Skin epidermis (tissue), 12 donors: ENCODE data around the gene ZNF407.

Experiments
- H3K27ac ChIP-seq, 21 experiments: fragments of 200-600 bp; sonication (generic) in 11 of 21; one replicate each; pipeline ENCODE4 v1.5.0; 2020; ENCODE audit warnings: mild to moderate bottlenecking in 3 of 21, inconsistent platforms in 2 of 21, moderate library complexity in 2 of 21
- H3K4me3 ChIP-seq, 7 experiments: fragments of 200-600 bp; sonication (generic) in 2 of 7; one replicate each; pipeline ENCODE4 v1.5.0; 2020; ENCODE audit warnings: inconsistent platforms in 2 of 7, mild to moderate bottlenecking in 2 of 7, moderate library complexity in 1 of 7

ZNF407 gene

GRCh38 chr18:74760436-74760835, 162.8 kb downstream of the ZNF407 start:
- Histone ChIP-seq H3K27ac (no peak overlapping the region), H3K4me3 (no peak overlapping the region)

DNA sequence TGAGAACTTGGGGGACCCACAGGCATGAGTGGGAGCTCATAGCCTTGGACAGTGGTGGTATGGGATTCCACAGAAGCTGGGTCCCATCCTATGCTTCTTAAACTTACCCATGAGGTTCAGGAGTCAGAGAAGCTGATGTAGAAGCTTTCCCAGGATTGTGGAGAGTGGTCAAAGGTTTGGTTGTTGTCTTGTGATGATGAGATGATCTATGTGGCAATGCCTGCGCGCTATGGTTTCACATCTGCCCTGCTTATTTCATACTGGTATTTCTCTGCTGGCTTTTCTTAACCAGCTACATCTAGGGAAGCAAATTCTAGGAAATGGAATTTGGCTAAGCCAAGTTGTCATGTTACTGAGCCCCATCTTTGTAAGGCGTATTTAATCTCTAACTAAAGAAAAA, 168.6 kb downstream of the ZNF407 start:
- Histone ChIP-seq H3K4me3 (no peak overlapping the region), H3K27ac (no peak overlapping the region)

GRCh38 chr18:74768096-74768495, 170.4 kb downstream of the ZNF407 start:
- Histone ChIP-seq H3K4me3 (no peak overlapping the region), H3K27ac (no peak overlapping the region)

- H3K4me3 ChIP-seq = no peak overlapping the region
- H3K27ac ChIP-seq = no peak overlapping the region
Measured at GRCh38 chr18:74773171-74773624, 175.5 kb downstream of the ZNF407 start.

GRCh38 chr18:74774486-74774885, 176.8 kb downstream of the ZNF407 start:
- Histone ChIP-seq H3K4me3 (no peak overlapping the region), H3K27ac (no peak overlapping the region)

GRCh38 chr18:74775239-74775638, 177.6 kb downstream of the ZNF407 start:
- Histone ChIP-seq H3K4me3 (no peak overlapping the region), H3K27ac (no peak overlapping the region)

DNA sequence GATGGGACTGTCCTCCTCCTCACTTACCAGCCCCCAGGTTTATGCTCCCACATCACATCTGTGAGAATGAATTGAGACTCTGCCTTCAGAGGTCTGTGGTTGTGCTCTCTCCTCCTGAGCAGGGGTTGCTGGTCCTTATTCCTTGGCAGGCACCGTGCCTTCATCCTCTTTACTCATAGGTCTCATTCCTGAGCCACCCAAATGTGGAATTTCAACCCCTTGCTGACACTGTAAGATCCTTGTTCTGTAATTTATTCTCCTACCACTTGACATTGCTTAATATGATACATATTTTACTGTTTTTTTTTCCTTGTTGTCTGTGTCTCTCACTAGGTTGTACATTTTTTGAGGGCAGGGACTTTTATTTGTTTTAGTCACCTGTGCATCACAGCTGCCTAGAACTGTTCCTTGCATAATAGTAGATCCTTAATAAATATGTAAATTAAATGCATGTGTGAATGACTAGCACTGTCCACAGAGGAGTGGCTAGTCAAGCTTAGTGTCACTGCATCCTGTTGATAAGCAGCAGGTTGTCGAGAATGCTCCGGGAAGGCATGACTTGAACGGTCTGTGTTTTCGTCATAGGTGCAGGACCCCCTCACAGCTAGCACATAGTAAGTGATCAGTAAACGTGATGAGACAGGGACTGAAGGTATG, 180.6 kb downstream of the ZNF407 start:
- Histone ChIP-seq H3K4me3 (no peak overlapping the region), H3K27ac (no peak overlapping the region)

GRCh38 chr18:74784752-74785151, 187.1 kb downstream of the ZNF407 start:
- Histone ChIP-seq H3K4me3 (no peak overlapping the region), H3K27ac (no peak overlapping the region)

DNA sequence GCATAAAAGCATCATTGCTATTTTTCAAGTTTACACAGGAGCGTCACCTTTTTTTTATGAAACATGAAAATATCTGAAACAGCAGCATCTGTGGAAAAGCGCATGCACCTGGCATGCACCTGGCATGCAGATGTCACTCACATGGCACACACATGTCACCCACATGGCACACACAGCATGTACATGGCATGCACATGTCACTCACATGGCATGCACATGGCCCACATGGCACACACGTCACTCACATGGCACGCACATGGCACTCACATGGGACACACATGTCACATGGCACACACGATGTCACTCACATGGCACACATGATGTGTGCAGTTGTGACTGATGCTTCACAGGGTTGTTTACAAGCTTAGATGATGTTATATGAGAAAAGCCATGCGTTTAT, 188.0 kb downstream of the ZNF407 start:
- H3K4me3 ChIP-seq = no peak overlapping the region
- no peak overlapping the region for H3K27ac ChIP-seq

- H3K27ac ChIP-seq = no peak overlapping the region
- H3K4me3 ChIP-seq = no peak overlapping the region
Measured at GRCh38 chr18:74788657-74789056, 191.0 kb downstream of the ZNF407 start.

DNA sequence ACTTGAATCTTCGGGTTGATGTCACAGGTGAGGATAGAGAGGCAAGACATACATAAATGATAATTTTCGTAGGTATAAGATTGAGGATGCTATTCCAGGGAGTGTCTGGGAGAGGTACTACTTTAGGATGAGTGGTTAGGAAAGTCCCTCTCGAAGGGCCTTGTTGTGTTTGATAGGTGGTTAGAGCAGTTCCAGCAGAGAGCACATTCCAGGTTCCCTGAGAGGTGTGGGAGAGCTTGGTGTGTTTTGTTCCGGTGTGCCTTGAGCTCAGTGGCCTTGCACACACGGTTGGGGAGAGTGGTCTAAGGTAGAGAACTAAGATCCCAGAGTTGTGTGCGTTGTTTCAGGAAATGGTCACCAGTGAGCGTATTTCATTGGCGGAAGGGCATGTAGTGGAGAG, 191.4 kb downstream of the ZNF407 start:
- H3K27ac ChIP-seq = no peak overlapping the region

DNA sequence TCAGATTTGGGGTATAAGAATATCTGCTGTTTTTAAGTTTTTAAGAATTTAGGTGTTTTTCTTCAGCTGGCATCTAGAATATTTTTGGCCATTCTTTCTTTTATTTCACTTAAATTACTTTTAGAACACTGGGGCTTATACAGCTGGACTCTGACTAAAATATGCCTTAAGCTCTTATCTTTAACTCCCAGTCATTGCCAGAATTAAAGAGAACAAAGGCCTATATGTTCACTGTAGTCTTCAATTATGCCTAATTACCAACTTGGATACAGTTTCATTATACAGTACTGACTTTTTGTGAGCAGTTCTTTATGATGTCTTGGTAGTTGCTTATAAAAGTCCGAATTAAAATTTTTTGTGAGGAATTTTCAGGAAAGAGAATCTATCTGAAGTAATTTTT, 192.8 kb downstream of the ZNF407 start:
- no peak overlapping the region for H3K4me3 ChIP-seq
- no peak overlapping the region for H3K27ac ChIP-seq

More for the DNA sequence above, 191.4 kb downstream of the ZNF407 start:
- no peak overlapping the region for H3K4me3 ChIP-seq

- no peak overlapping the region for H3K27ac ChIP-seq
- H3K4me3 ChIP-seq = no peak overlapping the region
Measured at GRCh38 chr18:74791501-74792194, 194.0 kb downstream of the ZNF407 start.

GRCh38 chr18:74793746-74794145, 196.1 kb downstream of the ZNF407 start:
- no peak overlapping the region for H3K4me3 ChIP-seq
- no peak overlapping the region for H3K27ac ChIP-seq

GRCh38 chr18:74795751-74796150, 198.1 kb downstream of the ZNF407 start:
- H3K27ac ChIP-seq = no peak overlapping the region
- H3K4me3 ChIP-seq = no peak overlapping the region

DNA sequence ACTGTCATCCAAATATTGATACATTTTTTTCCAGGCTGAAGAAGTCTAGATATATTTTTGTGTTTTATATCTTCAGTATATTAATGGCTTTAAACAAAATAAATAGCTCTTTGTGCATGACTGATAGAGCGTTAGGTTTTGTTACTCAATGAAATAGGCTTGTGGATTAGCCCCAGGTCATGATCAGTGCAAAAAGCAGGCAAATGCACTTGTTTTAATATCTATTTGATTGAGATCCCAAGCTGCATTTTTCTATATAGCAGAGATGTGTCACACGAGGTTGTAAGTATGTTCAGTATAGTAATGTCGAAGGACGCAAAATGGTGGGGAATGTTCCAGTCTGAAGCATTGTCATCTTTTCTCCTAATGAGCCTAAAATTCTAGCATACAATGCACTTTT, 198.5 kb downstream of the ZNF407 start:
- H3K27ac ChIP-seq = no peak overlapping the region
- no peak overlapping the region for H3K4me3 ChIP-seq

DNA sequence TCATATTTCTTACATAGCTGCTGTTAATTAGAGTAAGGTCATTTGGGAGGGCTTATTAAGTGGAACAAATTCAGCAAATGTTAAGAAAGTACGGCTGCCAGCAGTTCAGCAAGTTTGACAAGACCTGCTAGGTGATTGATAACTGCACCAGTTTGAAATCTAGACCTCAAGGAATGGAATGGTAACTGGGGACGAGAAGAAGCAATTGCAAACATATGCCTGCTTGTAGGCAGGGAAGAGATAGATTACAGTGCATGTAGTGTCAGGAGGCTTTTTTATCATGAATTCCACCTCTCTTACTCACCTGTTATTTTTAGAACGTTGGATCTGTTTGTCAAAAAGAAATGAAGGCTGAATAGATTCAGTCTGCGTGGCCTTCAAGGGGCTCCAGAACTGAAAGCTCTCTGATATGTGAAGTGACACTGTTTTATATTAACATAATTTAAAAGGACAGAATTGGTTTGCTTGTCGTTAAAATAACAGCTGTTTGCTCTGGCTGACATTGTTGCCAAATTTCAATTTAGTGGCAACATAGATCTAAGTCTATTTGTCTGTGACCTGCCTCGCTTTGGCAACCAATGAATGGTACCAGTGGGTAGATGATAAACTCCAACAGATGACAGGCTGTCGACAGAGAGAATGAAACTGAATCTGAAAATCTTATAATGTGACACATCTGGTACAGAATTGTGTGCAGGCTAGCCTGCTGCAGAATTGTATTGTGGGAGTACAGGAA, 199.3 kb downstream of the ZNF407 start:
- Histone ChIP-seq H3K27ac (no peak overlapping the region), H3K4me3 (no peak overlapping the region)

DNA sequence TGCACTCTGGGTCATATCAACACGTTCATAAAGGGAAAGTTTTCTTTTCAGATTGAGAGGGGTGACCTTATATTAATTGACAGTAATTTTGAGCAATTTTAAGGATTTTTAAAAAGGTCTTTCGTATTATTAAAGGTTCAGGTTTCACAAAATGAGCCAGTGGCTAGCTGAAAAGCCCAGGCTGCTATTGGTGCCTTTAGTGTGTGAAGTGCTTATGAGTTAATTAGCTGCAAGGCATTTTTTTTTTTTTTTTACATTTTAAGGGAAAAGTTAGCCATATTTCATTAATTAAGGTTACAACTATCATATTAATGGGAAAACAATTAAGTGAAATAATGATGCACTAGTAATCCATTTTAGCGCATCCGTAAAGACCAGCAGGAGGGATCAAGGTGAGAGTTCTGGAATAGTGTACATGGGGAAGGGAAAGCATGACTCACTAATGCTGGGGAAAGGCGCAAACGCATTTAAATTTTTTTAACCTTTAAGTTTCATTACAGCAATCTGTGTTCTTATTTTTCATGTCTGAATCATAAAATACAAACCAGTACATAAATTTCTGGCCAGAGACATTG, 200.0 kb downstream of the ZNF407 start:
- H3K4me3 ChIP-seq = no peak overlapping the region
- H3K27ac ChIP-seq = no peak overlapping the region

DNA sequence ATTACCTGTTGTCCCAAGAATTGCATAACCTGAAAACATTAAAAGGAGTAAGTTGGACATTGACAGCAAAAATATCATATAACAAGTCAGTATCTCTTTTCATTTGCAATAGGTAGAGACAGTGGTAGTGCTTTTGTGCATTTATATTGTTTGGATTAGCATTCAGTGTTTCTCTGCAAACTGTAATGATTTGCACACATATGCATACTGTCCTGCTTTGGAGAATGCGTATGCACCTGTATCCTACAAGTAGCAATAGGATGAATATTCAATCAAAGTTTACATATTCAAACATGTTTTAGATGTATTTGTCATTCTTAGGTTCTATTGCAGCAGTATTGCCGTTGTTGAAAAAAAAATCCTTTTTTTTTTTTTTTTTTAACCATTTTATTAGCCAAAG, 201.9 kb downstream of the ZNF407 start:
- H3K4me3 ChIP-seq = no peak overlapping the region
- no peak overlapping the region for H3K27ac ChIP-seq

DNA sequence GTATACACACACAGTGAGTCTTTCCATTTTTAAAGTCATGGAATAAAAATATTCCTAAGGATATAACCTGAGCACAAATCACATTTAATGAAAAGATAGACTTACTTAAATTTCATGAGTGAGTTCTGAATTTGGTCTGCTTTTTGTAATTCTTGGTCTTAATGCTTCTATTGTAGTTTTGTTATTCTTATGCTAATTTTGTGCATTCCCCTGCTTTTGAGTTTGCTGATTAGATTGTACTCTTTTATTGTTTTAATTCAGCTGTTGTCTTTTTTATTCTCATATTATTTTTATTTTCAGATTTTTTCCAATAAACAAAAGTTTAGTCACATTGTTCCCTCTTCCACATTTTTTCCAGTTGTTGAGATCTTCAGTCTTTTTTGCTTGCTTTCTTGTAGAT, 202.4 kb downstream of the ZNF407 start:
- Histone ChIP-seq H3K27ac (no peak overlapping the region), H3K4me3 (no peak overlapping the region)

DNA sequence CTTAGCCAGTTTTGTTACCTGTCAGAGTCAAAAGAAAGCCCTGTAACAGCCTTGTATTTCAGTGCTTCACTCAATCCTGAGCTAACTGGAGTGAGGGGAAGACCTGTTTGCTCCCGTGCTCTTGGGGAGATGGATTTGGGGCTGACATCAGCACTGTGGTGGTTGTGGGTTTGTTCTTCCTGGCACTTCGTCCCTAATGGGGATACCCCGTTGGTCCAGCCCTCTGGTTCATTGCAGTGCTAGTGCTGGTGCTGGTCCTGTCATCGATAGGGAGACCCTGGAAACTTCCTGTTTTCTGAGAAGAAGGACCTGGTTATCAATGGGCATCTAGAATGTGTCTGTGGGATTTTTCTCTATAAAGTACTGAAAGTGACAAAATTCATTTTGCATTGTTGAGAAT, 205.4 kb downstream of the ZNF407 start:
- H3K27ac ChIP-seq = no peak overlapping the region
- no peak overlapping the region for H3K4me3 ChIP-seq
